ENCODE results near the gene SRXN1. TPM values are rescaled to one million over a fixed set of nuclear protein-coding genes. Genes with fewer than 3 reads are reported as not detected.

SRXN1 gene
- total and polyA plus RNA-seq, 9 of the 15 experiments (the other 6 are each of a cell fraction or from before 2014, with no cell fraction given), result 6.8 to 36.4 (median 21.6) TPM

- no peak for TF ChIP-seq POLR2AphosphoS5 (IDR thresholded peaks at IDR 0.05; ENCODE audit: control insufficient read depth, insufficient read depth, low read depth, low read length)
- TF ChIP-seq NCOA2 (IDR thresholded peaks at IDR 0.05; ENCODE audit: partially characterized antibody in 2 of 2), result no peak
- no peak for TF ChIP-seq ZNF75A (CRISPR knock-in tag; IDR thresholded peaks at IDR 0.05)
- TF ChIP-seq MBD2 (IDR thresholded peaks at IDR 0.05; ENCODE audit: borderline replicate concordance, low read depth), result no peak
- TF ChIP-seq ZNF282 (CRISPR knock-in tag; IDR thresholded peaks at IDR 0.05), result no peak
- no peak for TF ChIP-seq XRCC5 (IDR thresholded peaks at IDR 0.05; ENCODE audit: low read depth, low read length)
- TF ChIP-seq RCOR1 (IDR thresholded peaks at IDR 0.05; ENCODE audit: borderline replicate concordance in 1 of 2, low read depth in 2 of 2, low read length in 2 of 2), result peak in 1 of 2 experiments; percentile 53; a peak in 1 of 4 replicates
- TF ChIP-seq, protein P1, sequence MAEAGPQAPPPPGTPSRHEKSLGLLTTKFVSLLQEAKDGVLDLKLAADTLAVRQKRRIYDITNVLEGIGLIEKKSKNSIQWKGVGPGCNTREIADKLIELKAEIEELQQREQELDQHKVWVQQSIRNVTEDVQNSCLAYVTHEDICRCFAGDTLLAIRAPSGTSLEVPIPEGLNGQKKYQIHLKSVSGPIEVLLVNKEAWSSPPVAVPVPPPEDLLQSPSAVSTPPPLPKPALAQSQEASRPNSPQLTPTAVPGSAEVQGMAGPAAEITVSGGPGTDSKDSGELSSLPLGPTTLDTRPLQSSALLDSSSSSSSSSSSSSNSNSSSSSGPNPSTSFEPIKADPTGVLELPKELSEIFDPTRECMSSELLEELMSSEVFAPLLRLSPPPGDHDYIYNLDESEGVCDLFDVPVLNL (CRISPR knock-in tag; IDR thresholded peaks at IDR 0.05; ENCODE audit: low read depth), result no peak
- no peak for TF ChIP-seq ASH1L (IDR thresholded peaks at IDR 0.05; ENCODE audit: borderline replicate concordance, low read depth, partially characterized antibody)
- TF ChIP-seq TEAD4 (IDR thresholded peaks at IDR 0.05; ENCODE audit: low read length), result no peak
- TF ChIP-seq TEAD4 (CRISPR knock-in tag; IDR thresholded peaks at IDR 0.05; ENCODE audit: borderline replicate concordance), result no peak
- no peak for TF ChIP-seq NFYB (IDR thresholded peaks at IDR 0.05; ENCODE audit: extremely low read depth, insufficient read length)
- peak; percentile 95 for TF ChIP-seq RBM25 (IDR thresholded peaks at IDR 0.05; ENCODE audit: low read depth, low read length, severe bottlenecking)
- no peak for TF ChIP-seq EWSR1 (IDR thresholded peaks at IDR 0.05; ENCODE audit: borderline replicate concordance, low read depth, partially characterized antibody)
- TF ChIP-seq CCNT2 (IDR thresholded peaks at IDR 0.05; ENCODE audit: borderline replicate concordance, extremely low read depth, insufficient read length, low read depth, low read length), result no peak
- no peak; the same call in none of the 2 replicates for TF ChIP-seq ZNF316 (IDR thresholded peaks at IDR 0.05)
- TF ChIP-seq ZNF121 (CRISPR knock-in tag; conservative IDR thresholded peaks at IDR 0.05), result no peak
- TF ChIP-seq BACH1 (tag; IDR thresholded peaks at IDR 0.05), result no peak
- no peak for TF ChIP-seq EGR1 (conservative IDR thresholded peaks at IDR 0.05)
- no peak for TF ChIP-seq SP2 (IDR thresholded peaks at IDR 0.05; ENCODE audit: extremely low read depth, low read depth, low read length, poor library complexity, severe bottlenecking)
- no peak for TF ChIP-seq CBX2 (IDR thresholded peaks at IDR 0.05; ENCODE audit: insufficient read depth, low read length, poor library complexity, severe bottlenecking)
- TF ChIP-seq BRD4 (IDR thresholded peaks at IDR 0.05), result no peak
- no peak for TF ChIP-seq TAF1 (IDR thresholded peaks at IDR 0.05; ENCODE audit: control insufficient read depth, extremely low read depth, insufficient read depth, low read length, severe bottlenecking)
- no peak for TF ChIP-seq ZNF449 (CRISPR knock-in tag; IDR thresholded peaks at IDR 0.05)
- no peak for TF ChIP-seq HNRNPUL1 (IDR thresholded peaks at IDR 0.05; ENCODE audit: low read length)
- TF ChIP-seq FOXK1 (CRISPR knock-in tag; IDR thresholded peaks at IDR 0.05; ENCODE audit: borderline replicate concordance), result no peak
- TF ChIP-seq NCOR1 (IDR thresholded peaks at IDR 0.05), result no peak
- no peak for TF ChIP-seq ZNF696 (CRISPR knock-in tag; conservative IDR thresholded peaks at IDR 0.05)
These were observed 20.1 kb upstream of the SRXN1 start (continued) for GRCh38 chr20:672963-673602.

Data from K562 (cell line).